GM12873 (cell line): ENCODE data around the gene ID4.

Experiments
- CTCF ChIP-seq: IDR thresholded peaks from 2 replicates; pipeline ENCODE4 v1.5.1; 2012; ENCODE audit warnings: low read depth, mild to moderate bottlenecking, moderate library complexity, low read length, control low read depth; ENCODE audit not compliant: insufficient read depth; ENCODE audit errors: missing control alignments

The ID4 gene

DNA sequence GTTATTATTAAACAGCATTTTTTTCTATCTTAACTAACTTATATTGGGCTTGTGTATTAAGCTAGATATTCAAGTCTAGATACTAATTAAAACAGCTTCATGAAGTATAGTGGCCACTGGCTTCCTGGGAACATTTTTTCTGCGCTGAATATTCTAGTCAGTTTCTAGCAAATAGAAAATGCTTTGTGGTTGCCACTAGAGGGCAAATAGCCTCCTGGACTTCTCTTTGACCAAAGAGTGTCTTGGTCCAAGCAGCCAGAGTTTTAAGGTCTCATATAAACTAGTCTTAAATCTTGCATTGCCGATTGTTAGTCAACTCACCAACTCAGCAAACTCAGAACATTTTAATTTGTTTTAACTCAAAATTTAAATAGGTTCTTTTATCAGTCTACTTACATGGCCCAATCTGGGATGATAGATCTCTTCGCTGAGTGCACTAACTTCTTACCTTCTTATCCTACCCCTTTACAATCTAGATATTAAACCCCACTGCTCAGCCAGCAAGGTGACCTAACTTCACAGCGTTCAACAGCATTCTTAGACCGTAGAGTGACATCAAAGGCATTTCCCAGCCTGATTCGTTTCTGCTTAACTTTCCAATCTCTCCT, 24.6 kb upstream of the ID4 start:
- peak; percentile 46 for TF ChIP-seq CTCF

DNA sequence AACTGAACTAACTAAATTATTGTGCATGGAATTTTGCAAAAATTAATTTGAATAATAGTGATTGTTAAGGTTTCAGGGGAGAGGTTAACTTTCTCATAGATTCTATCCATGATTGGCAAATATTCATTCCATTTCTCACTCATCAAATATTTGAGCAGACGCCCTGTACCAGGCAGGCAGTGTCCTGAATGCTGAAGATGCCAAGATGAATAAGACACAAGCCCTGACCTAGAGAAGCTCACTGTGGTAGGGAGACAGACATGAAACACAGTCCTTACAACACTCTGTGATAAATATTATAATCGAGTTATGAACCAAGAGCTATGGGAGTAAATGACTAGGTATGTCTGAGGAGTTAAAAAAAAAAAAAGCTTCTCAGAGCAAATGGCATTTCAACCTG, 18.4 kb upstream of the ID4 start:
- no peak for TF ChIP-seq CTCF

DNA sequence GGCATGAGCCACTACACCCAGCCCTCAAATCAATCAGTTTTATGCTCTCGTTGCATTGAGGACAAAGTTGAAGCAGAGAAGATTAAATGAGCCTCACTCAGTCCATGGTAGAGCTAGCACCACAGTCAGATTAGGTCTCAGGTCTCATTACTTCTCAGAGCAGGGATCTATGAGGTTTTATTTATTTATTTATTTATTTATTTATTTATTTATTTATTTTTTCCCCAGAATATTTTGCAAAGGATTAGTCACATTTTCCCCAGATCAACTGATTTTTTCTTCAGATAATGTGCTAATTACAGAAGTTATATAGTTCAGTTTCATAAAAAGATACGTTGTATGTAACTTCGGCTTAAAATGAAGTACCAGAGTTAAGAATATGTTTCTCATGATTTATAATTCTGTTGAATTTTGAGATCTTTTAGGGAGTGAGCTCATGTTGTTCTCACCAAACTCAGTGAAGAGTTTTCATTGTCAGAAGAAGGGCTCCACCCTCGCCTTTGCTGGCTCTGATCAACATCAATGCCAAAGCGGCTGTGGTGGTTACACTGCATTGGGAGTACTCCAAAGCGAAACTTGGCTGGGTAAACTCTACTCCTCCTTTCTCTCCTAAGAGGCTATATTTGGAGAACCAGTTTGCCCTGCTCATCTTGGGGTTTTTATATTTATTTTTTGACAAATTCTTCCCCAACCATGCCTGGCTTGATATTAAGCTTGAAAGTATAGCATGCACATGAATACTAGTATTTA, 12.9 kb upstream of the ID4 start:
- no peak for TF ChIP-seq CTCF

GRCh38 chr6:19827247-19827646, 9.9 kb upstream of the ID4 start:
- TF ChIP-seq CTCF = no peak

DNA sequence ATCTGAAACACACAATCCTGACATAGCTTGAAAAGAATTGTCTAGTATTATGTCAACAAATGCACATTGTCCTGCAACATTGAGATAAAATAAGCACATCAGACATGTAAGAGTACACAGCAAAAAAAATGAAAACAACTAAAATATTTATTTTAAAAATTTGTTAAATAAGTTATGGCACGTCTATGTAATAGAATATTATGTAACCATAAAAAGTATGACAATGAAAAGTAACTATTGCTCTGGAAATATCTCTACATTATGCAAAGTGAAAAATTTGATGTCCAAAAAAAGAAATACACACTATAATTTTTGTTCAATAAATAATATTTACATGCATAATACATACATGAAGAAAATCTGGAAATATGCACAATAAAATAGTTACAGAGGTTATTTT, 9.3 kb upstream of the ID4 start:
- TF ChIP-seq CTCF = no peak

DNA sequence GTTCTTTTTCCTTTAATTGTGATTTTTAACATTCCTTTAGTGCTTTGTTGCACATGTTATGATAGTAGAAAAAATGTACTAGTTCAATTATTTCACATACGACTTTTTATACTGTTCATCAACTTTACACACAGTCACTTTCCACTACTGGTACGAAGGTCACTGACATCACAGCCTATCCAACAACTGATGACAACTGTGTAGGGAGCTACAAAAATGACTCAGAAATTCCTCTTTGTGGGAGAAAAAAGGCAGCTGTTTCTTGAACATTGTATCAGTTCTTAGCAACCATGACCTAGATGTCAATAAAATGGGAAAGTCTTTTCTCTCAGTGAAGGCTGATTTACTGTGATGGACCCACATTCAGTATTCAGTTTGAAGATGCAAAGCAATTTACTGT, 7.0 kb upstream of the ID4 start:
- no peak for TF ChIP-seq CTCF

- no peak for TF ChIP-seq CTCF
These were observed 5.8 kb upstream of the ID4 start for GRCh38 chr6:19831358-19831757.
